GM13977 (cell line): ENCODE data around the gene C11orf42.

Experiments
- DNase-seq: peaks from one replicate; pipeline ENCODE4 v3.0.0; 2012; ENCODE audit warnings: low spot score
- CTCF ChIP-seq: IDR thresholded peaks from 2 replicates; pipeline ENCODE4 v1.5.1; 2012; ENCODE audit warnings: mild to moderate bottlenecking, control low read depth; ENCODE audit not compliant: insufficient read depth; ENCODE audit errors: extremely low read depth, missing control alignments
- in situ Hi-C: fragments of 300-500 bp; cut with MboI; formaldehyde crosslinking; loops from one replicate; pipeline ENCODE4 v1.12.0; 2022; ENCODE audit warnings: low sequenced_read_pairs, low pct_unique_long_range_greater_than_20kb, mixed read lengths, inconsistent platforms; ENCODE audit not compliant: unreplicated experiment

The C11orf42 gene

GRCh38 chr11:6196396-6196795 lies 9.0 kb upstream of the C11orf42 start:
- TF ChIP-seq CTCF, result no peak
- in situ Hi-C loops, result no loop called here

GRCh38 chr11:6197466-6198200 lies 7.7 kb upstream of the C11orf42 start:
- in situ Hi-C loops, result no loop called here
- DNase-seq, result no peak
- no peak for TF ChIP-seq CTCF

More at GRCh38 chr11:6196396-6196795, 9.0 kb upstream of the C11orf42 start:
- DNase-seq, result no peak

- TF ChIP-seq CTCF, result no peak
- in situ Hi-C loops, result no loop called here
Observed at GRCh38 chr11:6199174-6199810, 6.1 kb upstream of the C11orf42 start, which contains the start of gene OR52W1. Gene OR52W1, plus strand, starts transcription at chr11:6199224. Its CDS starts 0 bp downstream, at chr11:6199224.

GRCh38 chr11:6200975-6201374 lies 4.4 kb upstream of the C11orf42 start:
- in situ Hi-C loops, result no loop called here
- no peak for TF ChIP-seq CTCF
- DNase-seq, result no peak

More at GRCh38 chr11:6199174-6199810, 6.1 kb upstream of the C11orf42 start, which contains the start of gene OR52W1:
- DNase-seq, result no peak

- in situ Hi-C loops, result no loop called here
- no peak for DNase-seq
- TF ChIP-seq CTCF, result no peak
Observed at GRCh38 chr11:6201481-6201880, 3.9 kb upstream of the C11orf42 start.

- in situ Hi-C loops, result no loop called here
- DNase-seq, result no peak
- no peak for TF ChIP-seq CTCF
Observed at GRCh38 chr11:6202041-6202440, 3.3 kb upstream of the C11orf42 start.
